Measurements from ENCODE around the gene RGS12. TPM values are rescaled to one million over a fixed set of nuclear protein-coding genes. Genes with fewer than 3 reads are reported as not detected.

RGS12 gene
- total RNA-seq, 1 donor from 2014 or later = 59.5 TPM

DNA sequence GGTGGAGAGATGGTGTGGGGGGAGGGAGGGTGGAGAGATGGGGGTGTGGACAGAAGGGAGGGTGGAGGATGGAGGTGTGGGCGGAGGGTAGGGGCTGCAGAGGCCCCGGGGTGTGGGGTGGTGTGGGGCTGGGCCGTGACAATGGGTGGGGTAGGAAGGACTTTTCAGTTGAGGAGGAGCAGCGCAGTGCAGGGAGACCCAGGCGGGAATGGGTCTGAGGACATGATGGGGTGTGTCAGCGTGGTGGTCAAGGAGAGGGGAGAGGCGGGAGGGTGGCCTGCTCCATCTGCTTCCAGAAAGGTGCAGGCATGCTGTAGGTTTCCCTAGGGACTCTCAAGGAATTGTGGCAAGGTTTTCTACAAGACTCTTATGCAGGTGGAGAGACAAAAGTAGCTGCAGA is 48.9 kb downstream of the RGS12 start:
- no peaks in the 10 kb centered on the region for H3K27me3 ChIP-seq (ENCODE audit: low read depth)
- H3K27ac ChIP-seq = peak overlapping the region; percentile 38
- TF ChIP-seq, protein P1, sequence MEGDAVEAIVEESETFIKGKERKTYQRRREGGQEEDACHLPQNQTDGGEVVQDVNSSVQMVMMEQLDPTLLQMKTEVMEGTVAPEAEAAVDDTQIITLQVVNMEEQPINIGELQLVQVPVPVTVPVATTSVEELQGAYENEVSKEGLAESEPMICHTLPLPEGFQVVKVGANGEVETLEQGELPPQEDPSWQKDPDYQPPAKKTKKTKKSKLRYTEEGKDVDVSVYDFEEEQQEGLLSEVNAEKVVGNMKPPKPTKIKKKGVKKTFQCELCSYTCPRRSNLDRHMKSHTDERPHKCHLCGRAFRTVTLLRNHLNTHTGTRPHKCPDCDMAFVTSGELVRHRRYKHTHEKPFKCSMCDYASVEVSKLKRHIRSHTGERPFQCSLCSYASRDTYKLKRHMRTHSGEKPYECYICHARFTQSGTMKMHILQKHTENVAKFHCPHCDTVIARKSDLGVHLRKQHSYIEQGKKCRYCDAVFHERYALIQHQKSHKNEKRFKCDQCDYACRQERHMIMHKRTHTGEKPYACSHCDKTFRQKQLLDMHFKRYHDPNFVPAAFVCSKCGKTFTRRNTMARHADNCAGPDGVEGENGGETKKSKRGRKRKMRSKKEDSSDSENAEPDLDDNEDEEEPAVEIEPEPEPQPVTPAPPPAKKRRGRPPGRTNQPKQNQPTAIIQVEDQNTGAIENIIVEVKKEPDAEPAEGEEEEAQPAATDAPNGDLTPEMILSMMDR (IDR thresholded peaks at IDR 0.05) = no peak
- no peak for ATAC-seq
- no peaks in the 10 kb centered on the region for H3K9me3 ChIP-seq
- H3K4me3 ChIP-seq = no peak overlapping the region
- intact Hi-C loops (cut with DNase I) = no loop called here
- no peaks in the 10 kb centered on the region for H3K36me3 ChIP-seq
- peaks cover 20% of the 10 kb centered on the region for H3K4me1 ChIP-seq
- DNase-seq = no peak

DNA sequence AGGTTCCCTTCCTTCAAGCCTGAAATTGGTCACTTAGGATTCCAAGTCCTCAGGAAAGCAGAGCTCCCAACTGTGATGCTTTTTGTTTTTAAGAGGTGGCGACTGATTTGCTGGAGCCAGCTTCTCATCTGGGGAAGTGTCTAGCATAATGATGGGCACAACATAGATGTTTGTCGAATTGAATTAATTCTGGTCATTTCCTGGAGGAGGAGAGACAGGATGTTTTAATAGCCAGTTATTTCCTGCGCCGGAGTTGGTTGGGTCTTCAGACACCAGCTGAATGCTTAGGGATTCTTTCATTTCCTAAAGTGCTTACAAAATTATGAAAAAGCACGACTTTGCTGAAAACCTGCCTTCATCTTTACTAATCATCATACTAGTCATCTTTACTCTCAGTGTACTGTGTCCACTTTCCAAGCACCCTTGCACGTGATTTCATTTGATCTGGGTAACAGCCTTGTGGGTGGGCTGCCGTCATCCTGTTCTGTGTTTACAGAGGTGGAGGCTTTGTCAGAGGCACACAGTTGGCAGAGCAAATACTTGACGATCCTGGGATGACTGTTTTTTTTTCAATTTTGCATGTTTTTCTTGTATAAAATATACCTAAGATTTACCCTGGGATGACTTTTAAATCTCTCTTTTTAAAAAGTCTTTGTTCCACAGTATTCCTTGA is 49.5 kb downstream of the RGS12 start:
- H3K27ac ChIP-seq = peak overlapping the region; percentile 38
- H3K27me3 ChIP-seq (ENCODE audit: low read depth) = no peaks in the 10 kb centered on the region
- TF ChIP-seq, protein P1 (IDR thresholded peaks at IDR 0.05) = no peak
- ATAC-seq = no peak
- DNase-seq = no peak
- intact Hi-C loops (cut with DNase I) = no loop called here
- H3K9me3 ChIP-seq = no peaks in the 10 kb centered on the region
- no peak overlapping the region for H3K4me3 ChIP-seq
- H3K36me3 ChIP-seq = no peaks in the 10 kb centered on the region
- H3K4me1 ChIP-seq = peaks cover 20% of the 10 kb centered on the region

Other genes with a start within 250 kb of the RGS12 start
- gene HTT-AS, start 218.5 kb upstream of the RGS12 start, total RNA-seq = not detected
- 73.1 TPM for gene HTT, start 218.3 kb upstream of the RGS12 start, total RNA-seq
- gene MSANTD1, start 43.9 kb upstream of the RGS12 start, total RNA-seq = 1.9 TPM
- 1.0 TPM for gene HGFAC, start 148.9 kb downstream of the RGS12 start, total RNA-seq
- 4.0 TPM for gene DOK7, start 170.3 kb downstream of the RGS12 start, total RNA-seq
- gene LRPAP1, start 239.4 kb downstream of the RGS12 start, total RNA-seq = 224 TPM